Osteoblast (primary cell): ENCODE results near the gene LTN1. TPM values are rescaled to one million over a fixed set of nuclear protein-coding genes. Genes with fewer than 3 reads are reported as not detected.

Experiments
- DNase-seq: peaks from one replicate; pipeline ENCODE4 v3.0.0; 2011; ENCODE audit warnings: low spot score, mixed read lengths; ENCODE audit not compliant: insufficient read length; ENCODE audit errors: missing footprints
- H2AFZ ChIP-seq: 2 replicates; pipeline ENCODE4 v1.6.0; 2011; ENCODE audit warnings: mild to moderate bottlenecking, low read length
- H3K27ac ChIP-seq: 2 replicates; pipeline ENCODE4 v1.5.1; 2011; ENCODE audit warnings: mild to moderate bottlenecking, low read depth, low read length, moderate library complexity
- H3K27me3 ChIP-seq: 2 replicates; pipeline ENCODE4 v1.6.0; 2012; ENCODE audit warnings: mild to moderate bottlenecking, control low read depth, inconsistent platforms, low read length, moderate library complexity; ENCODE audit not compliant: insufficient read depth
- H3K36me3 ChIP-seq: 2 replicates; pipeline ENCODE4 v1.5.1; 2011; ENCODE audit warnings: mild to moderate bottlenecking, low read length, control low read depth, moderate library complexity; ENCODE audit not compliant: insufficient read depth
- H3K4me1 ChIP-seq: 2 replicates; pipeline ENCODE4 v1.5.1; 2011; ENCODE audit warnings: mild to moderate bottlenecking, low read length, control low read depth, moderate library complexity; ENCODE audit not compliant: insufficient read depth
- H3K4me2 ChIP-seq: 2 replicates; pipeline ENCODE4 v1.6.0; 2011; ENCODE audit warnings: mild to moderate bottlenecking, low read length; ENCODE audit not compliant: insufficient read depth
- H3K4me3 ChIP-seq: fragments of 200-600 bp; sonication (generic); 3 replicates; pipeline ENCODE4 v1.5.1; 2012; ENCODE audit warnings: mild to moderate bottlenecking, low read length, inconsistent platforms; ENCODE audit not compliant: insufficient read depth
- H3K79me2 ChIP-seq: 2 replicates; pipeline ENCODE4 v1.6.0; 2012; ENCODE audit warnings: mild to moderate bottlenecking, low read length, control low read depth, inconsistent platforms; ENCODE audit not compliant: insufficient read depth
- H3K9me3 ChIP-seq: 2 replicates; pipeline ENCODE4 v1.5.1; 2011; ENCODE audit warnings: low read depth, low read length, control low read depth
- H4K20me1 ChIP-seq: 2 replicates; pipeline ENCODE4 v1.6.0; 2012; ENCODE audit warnings: mild to moderate bottlenecking, low read length, control low read depth; ENCODE audit not compliant: insufficient read depth
- total RNA-seq: library from RNA; depleted of rRNA; stranded (reverse); fragments of >200 nt; gene quantifications from 2 replicates; pipeline ENCODE4 v1.2.3, GENCODE V29; 2012
- TF ChIP-seq, protein P1 (sequence below): IDR thresholded peaks from 2 replicates; pipeline ENCODE4 v1.5.1; 2011; ENCODE audit warnings: mild to moderate bottlenecking, low read depth, low read length, moderate library complexity; ENCODE audit errors: extremely low read depth

LTN1 gene
- total RNA-seq, 1 donor: 27.5 TPM

DNA sequence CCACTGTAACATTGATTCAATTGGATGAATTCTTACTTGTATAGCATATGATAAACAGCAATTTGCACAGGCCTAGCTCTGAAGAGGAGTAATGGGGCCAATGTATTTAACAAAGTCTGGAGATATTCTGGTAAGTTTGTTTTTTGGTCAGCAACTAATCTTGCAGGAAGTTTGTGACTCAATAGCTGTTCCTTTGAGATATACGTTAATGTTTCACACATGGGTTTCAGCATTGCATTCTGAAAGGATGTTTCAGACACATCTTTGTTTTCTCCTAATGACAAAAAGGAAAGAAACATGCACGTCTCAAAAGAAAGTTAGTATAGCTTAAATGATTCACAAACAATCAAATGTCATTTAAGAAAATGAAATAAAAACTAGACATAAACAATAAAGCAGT, 49.0 kb downstream of the LTN1 start:
- Histone ChIP-seq H3K4me1 (peaks cover 8% of the 10 kb centered on the region), H3K4me2 (no peak overlapping the region), H4K20me1 (no peaks in the 10 kb centered on the region), H2AFZ (no peak overlapping the region), H3K4me3 (no peak overlapping the region), H3K79me2 (no peaks in the 10 kb centered on the region), H3K27me3 (no peaks in the 10 kb centered on the region), H3K9me3 (no peaks in the 10 kb centered on the region), H3K27ac (no peak overlapping the region), H3K36me3 (peaks cover 43% of the 10 kb centered on the region)
- TF ChIP-seq, protein P1, sequence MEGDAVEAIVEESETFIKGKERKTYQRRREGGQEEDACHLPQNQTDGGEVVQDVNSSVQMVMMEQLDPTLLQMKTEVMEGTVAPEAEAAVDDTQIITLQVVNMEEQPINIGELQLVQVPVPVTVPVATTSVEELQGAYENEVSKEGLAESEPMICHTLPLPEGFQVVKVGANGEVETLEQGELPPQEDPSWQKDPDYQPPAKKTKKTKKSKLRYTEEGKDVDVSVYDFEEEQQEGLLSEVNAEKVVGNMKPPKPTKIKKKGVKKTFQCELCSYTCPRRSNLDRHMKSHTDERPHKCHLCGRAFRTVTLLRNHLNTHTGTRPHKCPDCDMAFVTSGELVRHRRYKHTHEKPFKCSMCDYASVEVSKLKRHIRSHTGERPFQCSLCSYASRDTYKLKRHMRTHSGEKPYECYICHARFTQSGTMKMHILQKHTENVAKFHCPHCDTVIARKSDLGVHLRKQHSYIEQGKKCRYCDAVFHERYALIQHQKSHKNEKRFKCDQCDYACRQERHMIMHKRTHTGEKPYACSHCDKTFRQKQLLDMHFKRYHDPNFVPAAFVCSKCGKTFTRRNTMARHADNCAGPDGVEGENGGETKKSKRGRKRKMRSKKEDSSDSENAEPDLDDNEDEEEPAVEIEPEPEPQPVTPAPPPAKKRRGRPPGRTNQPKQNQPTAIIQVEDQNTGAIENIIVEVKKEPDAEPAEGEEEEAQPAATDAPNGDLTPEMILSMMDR: no peak
- DNase-seq: peak; percentile 6

DNA sequence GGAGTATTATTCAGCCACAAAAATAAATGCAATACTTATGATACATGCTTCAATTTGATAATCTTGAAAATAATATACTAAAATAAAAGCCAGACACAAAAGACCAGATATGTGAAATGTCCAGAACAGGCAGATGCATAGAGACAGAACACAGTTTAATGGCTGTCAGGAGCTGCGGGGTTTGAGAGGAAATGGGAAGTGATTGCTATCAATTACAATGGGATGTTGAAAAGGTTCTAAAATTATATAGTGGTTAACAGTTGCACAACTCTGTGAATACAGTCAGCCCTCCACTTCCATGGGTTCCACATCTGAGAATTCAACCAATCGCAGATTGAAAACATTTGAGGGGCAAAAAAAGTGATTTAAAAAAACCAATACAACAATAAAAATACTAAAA, 54.0 kb downstream of the LTN1 start:
- H4K20me1 ChIP-seq: no peaks in the 10 kb centered on the region
- no peaks in the 10 kb centered on the region for H3K79me2 ChIP-seq
- H3K27ac ChIP-seq: no peak overlapping the region
- peaks cover 44% of the 10 kb centered on the region for H3K36me3 ChIP-seq
- no peak overlapping the region for H3K4me3 ChIP-seq
- H3K4me1 ChIP-seq: peaks cover 2% of the 10 kb centered on the region
- TF ChIP-seq, protein P1: no peak
- no peak overlapping the region for H2AFZ ChIP-seq
- no peak for DNase-seq
- H3K9me3 ChIP-seq: no peaks in the 10 kb centered on the region
- no peak overlapping the region for H3K4me2 ChIP-seq
- H3K27me3 ChIP-seq: no peaks in the 10 kb centered on the region

DNA sequence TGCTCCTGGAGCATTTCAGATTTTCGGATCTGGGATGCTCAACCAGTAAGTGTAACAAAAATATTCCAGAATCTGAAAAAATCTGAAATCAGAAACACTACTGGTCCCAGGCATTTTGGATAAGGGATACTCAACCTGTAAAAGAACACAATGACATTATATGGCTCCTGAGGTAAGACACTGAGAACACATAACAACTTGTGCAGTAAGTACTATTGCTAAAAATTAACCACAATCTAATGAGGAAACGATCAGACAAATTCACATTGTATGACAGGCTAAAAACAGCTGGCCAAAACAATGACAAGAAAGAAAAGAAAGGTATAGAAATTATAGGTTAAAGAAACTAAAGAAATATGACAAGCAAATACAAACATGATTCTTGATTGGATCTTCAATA, 54.9 kb downstream of the LTN1 start:
- Histone ChIP-seq H3K4me2 (no peak overlapping the region), H2AFZ (no peak overlapping the region), H3K79me2 (no peaks in the 10 kb centered on the region), H3K27ac (no peak overlapping the region), H3K4me1 (peaks cover 2% of the 10 kb centered on the region), H3K36me3 (peaks cover 39% of the 10 kb centered on the region), H4K20me1 (no peaks in the 10 kb centered on the region), H3K4me3 (no peak overlapping the region), H3K9me3 (no peaks in the 10 kb centered on the region), H3K27me3 (no peaks in the 10 kb centered on the region)
- TF ChIP-seq, protein P1: no peak
- no peak for DNase-seq

DNA sequence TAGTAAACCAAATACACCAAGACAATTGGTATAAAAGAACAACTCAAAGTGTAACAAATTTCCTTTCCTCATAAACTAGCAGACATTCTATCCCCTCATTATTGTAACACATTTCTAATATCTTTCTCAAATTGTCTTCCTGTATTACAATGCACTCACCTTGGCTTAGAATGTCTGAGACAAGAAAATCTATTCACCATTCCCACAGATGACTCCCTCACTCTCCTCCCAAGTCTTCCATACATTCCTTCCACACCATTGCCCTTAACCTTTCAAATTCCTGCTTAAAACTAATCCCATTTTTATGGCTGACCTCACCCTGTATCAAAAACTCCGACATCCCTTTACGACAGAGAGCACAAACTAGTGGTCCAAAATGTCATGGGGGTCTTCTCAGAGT, 56.0 kb downstream of the LTN1 start:
- Histone ChIP-seq H3K36me3 (peaks cover 34% of the 10 kb centered on the region), H3K27ac (no peak overlapping the region), H4K20me1 (no peaks in the 10 kb centered on the region), H3K4me2 (no peak overlapping the region), H3K4me1 (peaks cover 2% of the 10 kb centered on the region), H3K79me2 (no peaks in the 10 kb centered on the region), H3K4me3 (no peak overlapping the region), H3K27me3 (no peaks in the 10 kb centered on the region), H2AFZ (no peak overlapping the region), H3K9me3 (no peaks in the 10 kb centered on the region)
- DNase-seq: no peak
- TF ChIP-seq, protein P1: no peak
